Measurements from ENCODE around the gene NEUROG2.

NEUROG2 gene

DNA sequence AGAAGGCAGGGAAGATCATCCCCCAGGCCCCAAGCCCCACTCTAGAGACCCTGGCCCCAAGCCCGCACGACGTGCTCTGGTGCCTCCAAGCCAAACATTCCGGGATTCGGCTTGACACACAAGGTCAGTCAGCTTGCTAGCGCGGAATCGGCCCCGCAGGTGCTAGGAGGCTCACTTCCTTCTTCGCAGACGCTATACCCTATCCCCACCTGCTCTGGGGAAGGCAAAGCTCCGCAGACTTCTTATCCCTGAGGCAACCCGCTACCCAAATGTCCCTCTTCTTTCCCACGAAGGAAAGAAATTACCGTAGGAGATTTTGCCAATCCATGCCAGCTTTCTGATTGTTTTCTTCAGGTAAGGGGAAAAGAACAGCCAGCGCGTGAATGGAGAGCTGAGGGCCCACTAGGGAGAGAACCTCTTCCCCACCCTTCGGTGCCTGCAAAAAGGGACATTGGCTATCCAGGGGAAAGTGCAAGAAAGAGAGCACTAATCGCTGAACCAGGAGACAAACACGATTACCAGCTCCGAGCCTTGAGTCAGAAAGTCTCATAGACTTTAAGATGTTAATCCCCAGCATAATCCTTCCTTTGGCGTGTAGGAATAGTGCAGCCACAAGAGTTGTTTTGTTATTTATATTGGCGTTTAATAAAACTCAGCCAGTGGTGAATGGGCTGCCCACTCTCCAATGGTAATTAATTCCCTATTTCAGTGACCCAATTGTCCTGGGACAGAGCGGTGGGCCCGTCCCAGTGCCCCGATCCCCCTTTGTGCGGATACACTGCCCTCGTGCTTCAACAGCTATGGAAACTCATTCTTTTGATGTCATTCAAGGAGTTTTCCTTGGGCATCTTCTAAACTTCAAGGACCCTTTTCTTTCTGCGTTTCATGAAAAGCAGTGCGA is 5.4 kb upstream of the NEUROG2 start:
- DNase-seq = no peak

DNA sequence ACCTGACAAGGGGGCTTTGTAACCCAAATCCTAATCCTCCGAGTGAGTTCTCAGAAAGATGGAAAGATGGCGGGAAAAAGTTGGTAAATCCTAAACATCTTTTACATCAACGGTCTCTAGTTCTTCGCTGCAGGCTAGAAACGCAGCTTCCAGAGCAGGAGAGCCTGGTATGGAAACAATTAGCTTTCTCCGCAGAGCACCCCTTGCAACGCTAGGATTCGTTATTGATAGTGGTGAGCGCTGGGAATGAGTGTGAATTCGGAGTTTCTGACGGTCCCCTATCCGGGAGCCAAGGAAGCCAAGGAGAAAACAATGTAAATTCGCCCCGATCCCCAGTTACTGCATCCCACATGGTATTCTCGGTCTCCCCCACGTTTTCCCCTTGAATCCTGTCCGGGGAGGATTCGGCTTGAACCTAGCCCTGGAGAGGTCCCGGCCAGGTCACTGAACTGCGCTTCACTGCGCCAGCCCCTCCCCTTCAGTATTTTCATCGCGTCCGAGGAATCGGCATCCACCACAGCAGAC is 4.7 kb upstream of the NEUROG2 start:
- DNase-seq = no peak

DNA sequence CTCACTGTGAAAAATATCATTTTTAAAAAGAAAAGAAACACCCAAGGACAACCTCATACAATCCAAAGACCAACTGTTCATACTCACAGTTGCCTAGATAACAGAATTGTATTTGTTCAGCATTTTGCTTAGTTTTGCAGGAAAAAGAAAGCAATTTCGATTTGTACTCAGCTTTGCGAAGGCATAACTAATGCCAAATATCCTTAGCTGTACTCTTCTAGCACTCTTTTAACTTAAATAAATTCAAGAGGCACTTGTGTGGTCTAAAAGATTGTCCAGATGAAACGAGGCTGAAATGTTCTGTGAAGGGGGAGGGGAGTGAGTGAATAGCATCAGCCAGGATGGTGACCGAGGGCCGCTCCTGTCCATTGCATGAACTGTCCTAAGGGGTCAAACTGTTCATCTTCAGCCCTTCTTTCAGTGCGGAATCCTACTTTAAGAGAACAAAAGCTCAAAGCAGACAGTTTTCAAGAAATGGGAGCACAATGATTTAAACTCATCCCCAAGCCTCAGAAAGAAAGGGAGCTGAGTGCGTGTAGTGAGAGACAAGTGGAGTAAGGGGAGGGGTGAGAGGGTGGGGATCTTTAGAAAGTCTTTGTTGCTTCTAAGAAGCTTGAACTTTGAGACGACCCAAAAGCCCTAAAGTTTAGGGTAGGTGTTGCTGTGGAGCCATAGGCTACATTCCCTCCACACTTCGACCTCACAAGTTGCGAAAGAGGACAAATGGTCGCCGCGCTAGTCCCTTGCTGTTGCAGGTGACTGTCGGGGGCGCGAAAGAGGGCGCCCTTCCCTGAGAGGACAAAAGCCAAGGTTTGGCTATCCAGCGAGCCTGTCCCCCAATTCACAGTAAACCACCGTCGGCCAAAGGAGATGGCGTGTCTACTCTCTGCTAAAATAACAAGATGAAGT is 4.0 kb upstream of the NEUROG2 start:
- no peak for DNase-seq

DNA sequence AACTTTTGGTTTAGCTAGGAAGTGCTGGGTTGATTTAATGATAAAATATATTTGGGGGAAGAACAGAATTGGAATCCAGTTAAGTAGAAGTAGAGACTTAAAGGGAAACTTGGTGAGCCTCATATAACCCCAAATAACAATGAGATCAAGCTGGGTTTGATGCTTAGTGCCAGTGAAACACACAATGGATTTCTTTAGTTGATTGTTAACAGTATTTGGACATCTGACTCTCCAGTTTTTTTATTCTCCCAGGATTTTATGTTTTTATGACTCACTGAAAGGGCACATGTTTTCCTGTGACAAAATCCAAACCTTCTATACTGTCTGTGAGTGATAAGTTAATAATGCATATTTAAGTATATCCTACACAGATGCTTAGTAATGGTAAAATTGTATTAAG is 2.7 kb upstream of the NEUROG2 start:
- DNase-seq = no peak

DNA sequence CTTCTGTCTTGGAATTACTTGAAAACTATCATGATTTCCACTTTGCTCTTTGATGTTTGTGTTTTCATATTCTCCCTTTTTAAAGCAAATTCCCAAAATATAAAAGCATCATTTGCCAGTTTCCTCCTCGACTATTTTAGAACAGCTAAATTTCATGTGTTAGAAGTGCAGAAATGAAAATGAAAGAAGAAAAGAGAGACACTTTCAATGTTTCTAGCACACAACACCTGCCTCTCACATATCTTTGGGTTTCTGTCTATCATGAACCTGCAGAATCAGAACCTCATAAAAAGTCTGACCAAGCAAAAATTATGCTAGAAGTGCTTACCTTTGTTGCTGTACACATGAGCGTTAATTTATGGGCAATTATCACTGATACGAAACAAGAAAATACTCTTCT is 1.9 kb upstream of the NEUROG2 start:
- no peak for DNase-seq

DNA sequence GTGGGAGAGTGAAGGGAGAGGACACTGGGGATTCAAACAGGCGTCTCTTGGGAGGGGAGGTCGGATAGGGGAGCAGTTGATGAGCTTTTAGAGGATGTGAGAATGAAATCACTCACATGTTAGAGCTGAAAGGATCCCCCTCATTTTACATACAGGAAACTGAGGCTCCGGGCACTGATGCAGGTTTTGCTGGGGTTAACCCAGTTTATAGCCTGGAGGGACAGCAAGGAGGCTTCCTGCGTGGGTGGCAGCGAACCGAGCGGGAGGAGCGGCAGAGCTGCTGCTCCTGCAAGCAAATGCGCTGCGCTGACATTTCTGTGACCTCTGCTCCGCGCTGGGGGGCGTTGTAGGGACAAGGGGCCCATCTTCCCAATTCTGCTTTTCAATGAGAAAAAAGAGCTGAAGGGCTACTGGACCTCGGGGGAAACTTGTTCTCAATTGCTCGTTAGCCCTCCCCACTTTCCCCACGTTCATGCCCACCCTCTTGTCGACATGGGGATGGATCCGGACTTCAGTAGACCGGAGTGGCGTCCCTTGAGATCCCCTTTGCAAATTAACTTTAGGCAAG is 1.2 kb upstream of the NEUROG2 start:
- DNase-seq = no peak

DNA sequence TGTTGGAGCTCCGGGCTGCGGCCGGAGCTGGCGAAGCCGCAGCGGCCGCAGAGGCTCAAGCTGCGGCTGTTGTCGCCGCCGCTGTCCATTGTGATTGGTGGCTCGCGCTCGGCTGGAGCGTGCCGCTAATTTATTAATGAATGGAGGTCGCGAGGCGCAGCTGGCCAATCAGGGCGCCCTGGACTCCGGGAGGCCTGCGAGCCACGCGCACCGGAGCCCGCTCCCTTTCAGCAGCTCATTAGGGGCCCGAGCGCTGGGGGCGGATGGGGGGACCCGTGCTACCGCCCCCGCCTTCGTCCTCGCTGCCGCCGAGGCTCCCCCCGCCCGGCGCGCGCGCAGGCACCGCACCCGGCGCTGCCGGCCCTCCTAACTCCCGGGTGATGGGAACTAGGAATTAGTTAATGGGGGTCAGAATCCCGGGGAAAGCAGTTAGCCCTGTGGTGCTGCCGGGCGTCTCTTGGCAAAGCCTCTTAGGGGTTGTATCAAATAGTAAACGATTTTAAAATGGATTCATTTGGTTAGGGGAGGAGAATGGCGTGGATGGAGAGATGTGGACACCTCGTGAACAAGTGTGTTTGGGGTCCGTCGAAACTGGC is 589 bp upstream of the NEUROG2 start:
- DNase-seq = no peak

DNA sequence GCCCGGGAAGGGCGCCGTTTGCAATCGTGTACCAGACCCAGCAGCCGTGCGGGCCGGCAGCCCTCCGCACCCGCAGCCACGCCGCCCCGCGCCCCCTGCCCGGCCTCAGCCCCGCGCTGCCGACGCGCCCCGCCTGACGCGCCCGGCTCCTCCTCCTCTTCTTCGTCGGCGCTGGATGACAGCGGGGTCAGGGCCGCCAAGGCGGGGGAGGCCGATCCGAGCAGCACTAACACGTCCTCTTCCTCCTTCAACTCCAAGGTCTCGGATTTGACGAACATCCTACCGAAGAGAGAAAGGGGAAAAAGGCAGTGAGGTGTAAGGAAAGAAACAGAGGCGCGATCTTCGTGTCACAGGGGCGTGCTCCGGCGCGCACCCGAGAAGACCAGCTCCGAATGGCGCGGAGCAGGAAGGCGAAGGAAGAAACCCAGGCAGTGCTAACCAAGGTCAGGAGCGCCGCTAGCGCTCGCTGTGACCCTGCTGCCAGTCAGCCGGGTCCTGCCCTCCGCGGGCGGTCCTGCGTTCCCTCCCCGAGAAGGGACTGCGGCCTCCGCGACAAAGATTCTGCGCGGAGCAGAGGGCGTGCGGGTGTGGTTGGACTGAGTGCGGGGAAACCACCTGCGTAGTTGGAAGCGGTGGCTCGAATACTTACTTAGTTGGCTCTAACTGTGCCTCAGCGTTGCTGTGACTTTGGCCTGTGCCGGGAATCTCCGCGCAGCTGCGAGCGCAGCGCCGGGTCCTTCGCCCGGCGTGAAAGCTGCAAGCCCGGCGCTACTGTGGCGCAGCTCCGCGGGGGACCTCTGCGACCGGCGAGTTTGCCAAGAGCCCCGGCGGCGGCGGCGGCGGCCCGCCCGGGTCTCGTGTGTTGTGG is 548 bp downstream of the NEUROG2 start:
- DNase-seq = no peak

DNA sequence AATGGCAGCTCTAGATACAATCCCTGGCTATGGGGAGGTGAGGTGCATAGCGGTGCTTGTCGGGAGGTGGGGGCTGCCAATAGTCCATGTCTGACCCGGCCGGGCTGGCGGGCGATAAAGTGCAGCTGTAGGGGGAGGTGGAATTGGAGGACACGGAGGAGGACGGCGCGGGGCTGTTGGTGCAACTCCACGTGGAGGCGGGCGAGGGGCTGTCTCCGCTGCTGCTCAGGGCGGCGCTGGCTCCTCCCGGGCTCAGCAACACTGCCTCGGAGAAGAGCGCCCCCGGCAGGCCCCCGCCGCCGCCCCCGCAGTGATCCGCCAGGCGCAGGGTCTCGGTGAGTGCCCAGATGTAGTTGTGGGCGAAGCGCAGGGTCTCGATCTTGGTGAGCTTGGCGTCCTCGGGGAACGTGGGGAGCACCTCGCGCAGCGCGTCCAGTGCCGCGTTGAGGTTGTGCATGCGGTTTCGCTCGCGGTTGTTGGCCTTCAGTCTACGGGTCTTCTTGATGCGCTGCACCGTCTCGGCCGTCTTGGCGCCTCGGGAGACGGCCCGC is 1.3 kb downstream of the NEUROG2 start:
- DNase-seq = no peak

DNA sequence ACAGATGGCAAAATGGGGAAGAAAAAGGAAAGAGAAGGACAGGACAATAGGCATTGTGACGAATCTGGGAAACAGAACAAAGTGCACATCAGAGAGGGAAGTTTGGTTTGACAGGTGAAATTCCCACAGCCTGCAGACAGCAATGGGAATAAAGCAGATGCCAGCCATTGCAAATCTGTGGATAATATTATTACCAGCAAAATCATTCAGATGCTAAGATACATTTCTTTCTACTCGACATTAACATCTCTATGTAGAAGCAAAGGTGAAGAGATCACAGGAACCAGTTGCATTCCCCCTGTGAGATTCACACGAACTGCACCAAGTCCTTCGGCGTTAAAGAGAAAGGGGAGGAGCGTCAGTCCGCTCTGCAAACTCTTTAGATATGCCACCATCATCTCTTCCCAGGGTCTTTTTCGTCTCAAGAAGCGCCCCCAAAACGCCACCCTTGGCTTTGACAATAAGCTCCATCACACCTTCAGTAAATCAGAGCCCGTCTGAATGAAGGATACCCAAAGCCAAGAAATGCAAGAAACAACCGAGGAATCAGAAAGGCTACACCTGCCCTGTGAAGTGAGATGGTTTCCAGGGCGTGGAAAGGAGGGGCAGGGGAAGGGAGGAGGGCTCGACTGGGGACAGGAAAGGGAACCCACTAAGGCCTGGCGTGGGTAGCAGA is 1.9 kb downstream of the NEUROG2 start:
- DNase-seq = no peak

DNA sequence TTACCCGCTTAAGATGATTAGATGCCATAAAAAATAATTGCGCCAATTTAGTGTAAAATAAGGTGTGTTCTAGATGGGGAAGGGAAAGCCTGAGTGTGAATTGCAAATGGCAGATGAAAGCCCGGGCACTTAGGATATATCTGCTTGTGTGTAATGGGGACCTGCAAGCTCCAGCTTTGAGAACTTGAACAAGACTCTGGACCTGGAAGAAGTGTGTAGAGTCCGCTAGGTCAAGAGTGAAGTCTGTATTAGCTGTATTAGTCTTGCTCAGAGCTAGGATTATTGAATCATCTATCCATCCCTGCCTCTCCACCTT is 4.2 kb downstream of the NEUROG2 start:
- DNase-seq = no peak

DNA sequence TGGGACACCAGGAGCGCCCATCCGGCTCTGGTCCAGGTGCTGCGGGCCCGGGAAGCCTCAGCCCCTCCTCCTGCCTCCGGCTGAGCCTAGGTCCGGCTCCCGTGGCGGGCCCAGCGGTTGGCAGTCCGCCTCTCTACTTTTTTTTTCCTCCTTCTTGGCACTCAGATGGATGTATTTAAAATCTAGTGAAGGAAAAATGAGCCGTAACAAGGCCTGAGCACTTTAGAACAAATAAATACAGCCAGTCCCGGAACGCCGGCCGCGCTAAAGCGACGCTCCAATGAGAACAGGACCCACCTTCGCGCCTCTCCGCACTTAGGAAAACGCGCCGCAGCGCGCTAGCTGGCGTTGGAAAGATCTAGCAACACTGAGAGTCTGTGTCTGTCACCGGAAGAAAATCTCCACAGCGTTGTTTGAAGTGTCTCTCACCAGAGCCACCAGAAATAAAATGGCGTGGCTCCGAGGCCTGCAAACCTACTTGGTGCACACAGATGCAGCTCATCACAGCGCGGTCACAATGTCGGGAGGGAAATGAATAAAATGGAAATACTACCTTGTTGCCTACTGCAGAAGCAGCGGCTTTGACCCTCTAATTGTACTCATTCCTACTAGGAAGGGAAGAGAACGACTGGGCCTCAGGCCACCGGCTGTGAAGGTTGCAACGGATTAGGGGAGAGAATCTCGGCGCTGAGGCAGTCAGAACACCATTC is 4.7 kb downstream of the NEUROG2 start:
- DNase-seq = no peak

DNA sequence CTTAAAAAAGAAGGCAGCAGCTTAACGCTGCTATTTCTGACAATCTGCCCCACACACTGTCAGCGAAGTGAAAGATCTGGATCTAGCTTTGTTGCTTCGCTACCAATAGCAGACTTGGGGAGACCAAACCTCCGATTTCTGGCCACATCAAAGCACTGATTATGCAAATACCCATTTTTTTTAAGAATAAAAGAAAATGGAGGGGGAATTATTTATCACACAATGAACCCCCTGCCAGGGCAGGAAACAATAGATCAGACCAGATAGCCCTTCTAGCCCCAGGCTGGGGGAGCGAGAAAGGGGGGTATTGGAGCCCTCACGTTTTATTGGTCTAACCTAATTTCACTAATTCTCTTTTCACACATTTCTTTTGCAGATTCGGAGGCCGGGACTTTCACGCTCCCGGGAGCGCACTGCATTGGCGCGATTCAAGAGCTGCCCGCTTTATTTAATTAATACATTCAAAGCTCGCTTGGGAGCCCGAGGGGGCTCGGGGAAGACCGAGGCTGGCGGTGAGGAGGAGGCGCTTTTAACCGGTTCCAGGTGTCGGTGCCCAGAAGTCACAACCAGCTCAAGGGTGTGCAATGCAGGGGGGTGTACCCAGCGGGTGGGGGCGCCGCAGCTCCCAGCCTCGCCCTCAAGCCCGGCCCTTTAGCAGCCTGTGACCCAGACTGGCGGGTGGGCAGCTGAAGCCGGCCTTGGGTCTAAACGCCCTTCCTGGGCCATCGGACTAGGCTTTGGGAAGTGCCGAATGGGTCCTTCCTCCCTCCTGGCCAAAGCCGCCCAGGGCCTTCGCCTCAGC is 5.5 kb downstream of the NEUROG2 start:
- DNase-seq = no peak

DNA sequence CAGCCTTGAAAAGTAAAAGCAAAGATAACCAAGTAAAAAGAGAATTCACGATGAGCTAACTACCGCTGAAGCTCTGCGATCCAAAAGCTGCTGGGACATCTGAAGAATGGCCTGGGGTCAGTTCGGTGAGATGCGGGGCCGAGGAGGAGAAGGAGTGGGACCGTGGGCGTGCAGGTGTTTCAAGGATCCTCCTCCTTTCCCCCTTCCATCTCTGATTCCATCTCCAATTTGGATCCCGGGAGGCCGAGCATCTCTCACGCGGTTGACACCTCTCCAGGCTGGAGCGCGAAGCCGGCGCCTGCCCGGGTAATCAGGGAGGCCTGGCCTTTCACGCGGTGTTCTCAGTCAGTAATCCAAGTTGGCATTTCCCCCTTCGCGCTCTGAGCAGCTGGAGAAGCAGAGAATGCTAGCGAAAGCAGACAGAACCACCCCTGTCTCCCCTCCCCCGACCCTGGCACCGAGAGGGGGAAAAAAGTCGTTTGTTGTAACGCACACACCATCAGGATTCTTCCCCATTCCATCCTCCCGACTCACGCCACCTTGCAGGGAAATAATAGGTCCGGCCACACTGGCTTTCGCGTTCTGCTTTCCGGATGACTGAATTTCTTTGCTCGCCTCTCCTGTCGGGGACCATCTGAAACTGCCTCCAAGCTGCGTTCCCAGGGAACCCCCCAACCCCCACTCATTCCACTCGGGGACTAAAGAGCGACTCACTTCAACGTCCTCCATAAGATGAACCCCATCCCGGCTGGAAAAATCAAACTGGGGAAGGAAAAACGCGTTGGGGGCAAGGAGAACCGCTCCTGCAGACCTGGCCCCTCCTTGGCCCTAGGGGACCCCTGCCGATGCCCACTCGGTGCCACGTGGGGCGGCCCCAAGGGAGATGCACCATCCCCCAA is 6.5 kb downstream of the NEUROG2 start:
- DNase-seq = no peak

DNA sequence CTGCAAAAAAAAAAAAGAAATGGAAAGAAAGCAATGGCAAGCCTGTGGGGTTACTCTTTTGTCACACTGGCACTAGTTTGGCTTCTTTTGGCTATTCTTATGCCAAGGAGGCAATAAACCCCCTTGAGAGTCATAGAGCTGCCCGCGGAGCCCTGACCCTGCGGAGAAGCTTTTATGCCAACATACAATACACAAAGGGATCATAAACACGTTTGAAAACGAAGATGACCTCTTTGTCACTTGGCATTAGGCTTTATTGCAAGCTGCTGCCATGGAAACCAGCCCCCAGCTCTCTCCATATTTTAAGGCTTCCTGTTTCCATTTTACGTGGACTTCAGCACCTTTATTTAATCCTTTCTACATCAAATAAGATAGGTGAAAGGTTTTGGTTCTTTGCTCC is 7.6 kb downstream of the NEUROG2 start:
- DNase-seq = no peak

DNA sequence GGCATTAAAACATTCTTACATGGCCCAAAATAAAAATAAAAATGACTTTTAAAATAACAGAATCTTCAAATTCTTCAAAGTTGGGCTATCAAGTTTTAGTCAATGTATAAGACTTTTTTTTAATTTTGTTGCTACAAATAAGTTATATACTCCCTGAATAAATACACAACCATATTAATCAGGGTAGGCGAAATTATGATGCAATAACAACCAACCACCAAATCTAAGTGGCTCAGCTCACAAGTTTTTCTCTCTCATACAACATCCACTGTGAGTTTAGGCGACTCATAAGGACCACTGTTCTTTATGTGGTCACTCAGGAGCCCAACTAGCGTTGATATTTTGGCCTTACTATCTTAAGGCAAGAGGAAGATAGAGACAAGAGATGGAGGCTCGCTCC is 11.2 kb downstream of the NEUROG2 start:
- DNase-seq = no peak

DNA sequence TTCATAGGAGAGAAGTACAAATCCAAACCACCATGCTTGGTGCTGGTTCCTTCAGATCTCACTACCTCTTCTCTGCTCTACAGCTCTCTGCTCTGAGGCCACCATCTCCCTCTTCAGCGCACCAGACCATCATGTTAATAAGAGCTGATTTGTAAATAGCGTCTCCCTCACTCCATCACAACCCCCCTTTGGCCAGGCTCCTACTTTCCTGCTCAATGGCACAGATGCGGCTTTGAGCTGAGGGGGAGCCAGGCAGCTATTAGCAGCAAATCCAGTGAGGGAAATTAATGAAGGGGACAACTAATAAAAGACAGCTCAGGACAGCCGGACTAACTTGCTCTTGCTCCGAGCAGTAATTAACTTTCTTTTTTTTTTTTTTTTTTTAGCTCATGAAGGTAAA is 13.1 kb downstream of the NEUROG2 start:
- no peak for DNase-seq

DNA sequence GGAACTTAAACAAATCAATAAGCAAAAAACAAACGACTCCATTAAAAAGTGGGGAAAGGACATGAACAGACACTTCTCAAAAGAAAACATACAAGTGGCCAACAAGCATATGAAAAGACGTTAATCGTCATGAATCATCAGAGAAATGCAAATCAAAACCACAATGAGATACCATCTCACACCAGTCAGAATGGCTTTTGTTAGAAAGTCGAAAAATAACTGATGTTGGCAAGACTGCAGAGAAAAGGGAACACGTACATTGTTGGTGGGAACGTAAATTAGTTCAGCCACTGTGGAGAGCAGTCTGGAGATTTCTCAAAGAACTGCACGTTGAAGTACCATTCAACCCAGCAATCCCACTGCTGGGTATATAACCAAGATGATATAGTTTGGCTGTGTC is 23.7 kb downstream of the NEUROG2 start:
- DNase-seq = no peak
